ENCODE measurements around the gene PFDN5. TPM values are rescaled to one million over a fixed set of nuclear protein-coding genes. Genes with fewer than 3 reads are reported as not detected.

The PFDN5 gene
- total and polyA plus RNA-seq, 2 experiments from 2014 or later: 199 to 567 TPM

- TF ChIP-seq ETS1 (IDR thresholded peaks at IDR 0.05) (no peak), NANOG (IDR thresholded peaks at IDR 0.05; ENCODE audit: borderline replicate concordance) (no peak), EZH2phosphoT487 (IDR thresholded peaks at IDR 0.05; ENCODE audit: unreplicated experiment) (no peak), ZNF114 (CRISPR knock-in tag; IDR thresholded peaks at IDR 0.05) (no peak), EZH2 (IDR thresholded peaks at IDR 0.05; ENCODE audit: low read depth, unreplicated experiment) (no peak), ZNF331 (CRISPR knock-in tag; IDR thresholded peaks at IDR 0.05; ENCODE audit: low read depth) (no peak)
These were observed 51.1 kb downstream of the PFDN5 start (continued) for GRCh38 chr12:53346491-53346890.

- Mint-ChIP-seq H3K36me3 (ENCODE audit: low read depth) (no peaks in the 10 kb centered on the region), H3K9me3 (peaks cover 4% of the 10 kb centered on the region; the same call in 1 of the 3 replicates), H3K27ac (no peak overlapping the region), H3K27me3 (ENCODE audit: insufficient read depth, low read depth, poor library complexity) (peaks cover 14% of the 10 kb centered on the region), H3K4me1 (peaks cover 14% of the 10 kb centered on the region; the same call in 2 of the 3 replicates), H3K4me3 (no peak overlapping the region)
- Histone ChIP-seq H3K79me2 (replicated peaks; ENCODE audit: insufficient read depth) (no peaks in the 10 kb centered on the region), H3K27me3 (ENCODE audit: insufficient read depth) (peaks cover 33% of the 10 kb centered on the region), H3K36me3 (ENCODE audit: insufficient read depth) (no peaks in the 10 kb centered on the region), H3K4me1 (ENCODE audit: insufficient read depth) (peaks cover 23% of the 10 kb centered on the region), H3F3A (replicated peaks; ENCODE audit: low read depth) (0 out of 2 replicates have a peak, but pooled peaks cover 8% of the 10 kb centered on the region), H4K20me1 (replicated peaks; ENCODE audit: insufficient read depth) (no peaks in the 10 kb centered on the region), H3K9me2 (ENCODE audit: insufficient read depth) (no peaks in the 10 kb centered on the region), H3K4me2 (no peak overlapping the region), H3K27ac (ENCODE audit: low read depth) (no peak overlapping the region), H2AFZ (no peak overlapping the region), H3K4me3 (no peak overlapping the region)
- no peak for ATAC-seq
- DNase-seq (ENCODE audit: low spot score): no peak
- TF ChIP-seq POLR2AphosphoS5 (IDR thresholded peaks at IDR 0.05; ENCODE audit: low read depth): no peak
- no peak for TF ChIP-seq ZNF114 (CRISPR knock-in tag; IDR thresholded peaks at IDR 0.05)
- TF ChIP-seq REST (IDR thresholded peaks at IDR 0.05; ENCODE audit: unreplicated experiment): no peak
- no peak for TF ChIP-seq CREB1 (CRISPR knock-in tag; IDR thresholded peaks at IDR 0.05; ENCODE audit: low read depth)
- no peak for TF ChIP-seq CTCF (conservative IDR thresholded peaks at IDR 0.05; ENCODE audit: low read depth in 2 of 2)
- TF ChIP-seq NANOG (IDR thresholded peaks at IDR 0.05; ENCODE audit: borderline replicate concordance): no peak
- TF ChIP-seq ETS1 (IDR thresholded peaks at IDR 0.05): no peak
- no peak for TF ChIP-seq ZNF331 (CRISPR knock-in tag; IDR thresholded peaks at IDR 0.05; ENCODE audit: low read depth)
- TF ChIP-seq EZH2 (IDR thresholded peaks at IDR 0.05; ENCODE audit: low read depth, unreplicated experiment): no peak
- no peak for TF ChIP-seq STAT1 (IDR thresholded peaks at IDR 0.05; ENCODE audit: unreplicated experiment)
These were observed 52.6 kb downstream of the PFDN5 start for GRCh38 chr12:53347905-53348304.

Data from GM23338 (cell line).